Nephron progenitor cell (in vitro differentiated cells): ENCODE results near the gene CEP70.
"Not testable (repeated sequence)": the region's sequence is repeated elsewhere in the genome, so short reads cannot be mapped to it uniquely, and the experiment has no call there.

Experiments used
- DNase-seq: peaks from one replicate; pipeline ENCODE4 v3.0.0; 2021
- H3K27ac Mint-ChIP-seq: 2 replicates; pipeline ENCODE4 v1.8.0; 2021; ENCODE audit warnings: mild to moderate bottlenecking, moderate library complexity, mixed read lengths
- H3K27me3 Mint-ChIP-seq: 2 replicates; pipeline ENCODE4 v1.8.0; 2021; ENCODE audit warnings: mild to moderate bottlenecking, low read depth, mixed read lengths; ENCODE audit not compliant: poor library complexity
- H3K36me3 Mint-ChIP-seq: 2 replicates; pipeline ENCODE4 v1.8.0; 2021; ENCODE audit warnings: low read depth, mixed read lengths
- H3K4me1 Mint-ChIP-seq: 2 replicates; pipeline ENCODE4 v1.8.0; 2021; ENCODE audit warnings: mixed read lengths
- H3K4me3 Mint-ChIP-seq: 2 replicates; pipeline ENCODE4 v1.8.0; 2021; ENCODE audit warnings: mild to moderate bottlenecking, moderate library complexity, mixed read lengths
- H3K9me3 Mint-ChIP-seq: 2 replicates; pipeline ENCODE4 v1.8.0; 2021; ENCODE audit warnings: mild to moderate bottlenecking, moderate library complexity, mixed read lengths
- CTCF ChIP-seq: fragments of 200-600 bp; sonication (generic); IDR thresholded peaks from 2 replicates; pipeline ENCODE4 v1.5.0; 2021; ENCODE audit warnings: antibody characterized with exemption

Gene CEP70

DNA sequence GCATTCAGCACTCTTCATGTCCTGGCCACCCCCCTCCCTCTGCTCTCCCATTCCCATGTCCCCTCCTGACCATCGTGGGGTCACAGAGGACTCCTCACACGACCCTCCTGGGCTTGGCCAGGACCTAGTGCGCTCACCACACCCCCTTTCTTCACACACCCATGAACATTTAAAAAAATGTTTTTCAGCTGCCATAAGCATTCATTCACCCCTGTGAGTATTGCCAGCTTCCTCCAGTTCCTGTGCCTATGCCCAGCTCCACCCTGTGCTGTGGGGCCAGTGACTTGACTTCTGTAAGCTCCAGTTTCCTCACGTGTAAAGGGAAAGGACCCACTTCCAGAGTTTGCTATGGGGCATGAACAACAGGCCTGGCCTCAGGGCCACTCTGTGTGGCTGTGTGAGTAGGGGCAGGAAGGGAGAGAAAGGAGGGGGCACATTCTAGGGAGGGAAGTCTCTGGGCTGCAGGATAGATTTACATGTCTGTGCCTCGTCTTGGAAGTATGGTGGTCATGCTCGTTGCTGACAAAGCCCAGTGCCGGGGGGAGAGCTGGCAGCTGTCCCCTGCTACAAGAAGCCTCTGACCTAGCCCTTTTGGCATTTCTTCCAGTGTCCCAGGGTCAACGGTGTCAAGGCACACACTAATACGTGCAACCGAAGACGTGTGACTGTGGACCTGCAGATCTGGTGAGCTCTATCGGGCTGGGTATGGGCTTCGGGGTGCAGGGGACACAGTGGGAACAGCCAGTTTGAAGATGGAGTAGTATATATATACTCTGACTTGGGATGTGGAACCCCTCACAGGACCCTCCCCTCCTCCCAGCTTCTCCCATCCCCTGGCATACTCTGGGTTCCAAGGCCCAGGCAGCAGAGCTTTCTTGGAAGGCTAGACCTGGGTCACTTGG lies 136.8 kb downstream of the CEP70 start:
- no peak for TF ChIP-seq CTCF

DNA sequence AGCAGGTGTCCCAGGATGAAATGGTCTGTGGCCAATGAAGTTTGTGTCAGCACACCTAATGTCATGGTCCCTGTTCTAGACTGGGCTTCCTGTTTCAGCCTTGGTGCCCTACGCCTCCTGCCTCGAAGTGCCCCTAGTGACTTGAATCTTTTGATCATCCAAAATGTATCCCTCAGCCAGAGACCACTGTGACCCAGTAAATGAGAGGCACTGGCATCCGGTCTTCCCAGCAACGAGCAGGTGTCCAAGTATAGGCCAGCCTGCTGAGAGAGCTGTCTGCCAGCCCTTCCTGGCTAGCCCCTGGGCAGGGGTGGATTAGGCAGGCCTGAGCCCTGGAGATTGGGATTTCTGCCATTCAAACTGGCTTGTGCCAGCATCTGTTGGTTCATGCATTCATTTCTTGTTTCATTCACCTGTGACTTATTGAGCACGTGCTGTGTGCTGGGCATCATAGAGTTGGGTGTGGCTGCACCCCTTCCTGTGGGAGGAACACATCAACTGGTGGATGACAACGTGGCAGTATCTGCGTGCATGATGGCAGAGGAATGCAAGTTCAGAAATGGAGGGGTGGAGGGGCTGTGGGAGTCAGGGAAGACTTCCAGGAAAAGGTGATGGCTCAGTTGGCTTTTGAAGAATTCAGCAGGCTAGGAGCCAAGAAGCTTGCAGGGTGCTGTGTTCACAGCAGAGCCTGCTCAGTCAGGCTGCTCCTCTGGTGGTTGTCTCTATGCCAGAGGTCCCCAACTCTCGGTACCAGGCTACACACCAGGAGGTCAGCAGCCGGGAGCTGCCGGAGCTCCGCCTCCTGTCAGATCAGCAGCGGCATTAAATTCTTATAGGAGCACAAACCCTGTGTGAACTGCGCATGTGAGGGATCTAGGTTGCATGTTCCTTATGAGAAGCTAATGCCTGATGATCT lies 138.0 kb downstream of the CEP70 start:
- no peaks in the 10 kb centered on the region for H3K9me3 Mint-ChIP-seq
- no peak overlapping the region for H3K27ac Mint-ChIP-seq
- H3K27me3 Mint-ChIP-seq, result peaks cover 17% of the 10 kb centered on the region
- no peak for DNase-seq
- H3K4me1 Mint-ChIP-seq, result no peaks in the 10 kb centered on the region
- H3K4me3 Mint-ChIP-seq, result no peak overlapping the region
- no peaks in the 10 kb centered on the region for H3K36me3 Mint-ChIP-seq
- no peak for TF ChIP-seq CTCF

More for the DNA sequence above, 136.8 kb downstream of the CEP70 start:
- Mint-ChIP-seq H3K4me1 (no peaks in the 10 kb centered on the region), H3K4me3 (no peak overlapping the region), H3K9me3 (no peaks in the 10 kb centered on the region), H3K27me3 (peaks cover 21% of the 10 kb centered on the region), H3K36me3 (no peaks in the 10 kb centered on the region), H3K27ac (no peak overlapping the region)
- no peak for DNase-seq

GRCh38 chr3:138453940-138454339 lies 140.1 kb downstream of the CEP70 start:
- not testable (repeated sequence) for H3K4me1 Mint-ChIP-seq, H3K27ac Mint-ChIP-seq, H3K9me3 Mint-ChIP-seq, H3K36me3 Mint-ChIP-seq, H3K4me3 Mint-ChIP-seq, DNase-seq
- H3K27me3 Mint-ChIP-seq, result peaks cover 19% of the 10 kb centered on the region

GRCh38 chr3:138452436-138452835 lies 141.6 kb downstream of the CEP70 start:
- H3K36me3 Mint-ChIP-seq, result no peaks in the 10 kb centered on the region
- no peak for TF ChIP-seq CTCF
- no peak overlapping the region for H3K27ac Mint-ChIP-seq
- H3K9me3 Mint-ChIP-seq, result no peaks in the 10 kb centered on the region
- no peak overlapping the region for H3K4me3 Mint-ChIP-seq
- H3K27me3 Mint-ChIP-seq, result peaks cover 21% of the 10 kb centered on the region
- no peak for DNase-seq
- H3K4me1 Mint-ChIP-seq, result no peaks in the 10 kb centered on the region

DNA sequence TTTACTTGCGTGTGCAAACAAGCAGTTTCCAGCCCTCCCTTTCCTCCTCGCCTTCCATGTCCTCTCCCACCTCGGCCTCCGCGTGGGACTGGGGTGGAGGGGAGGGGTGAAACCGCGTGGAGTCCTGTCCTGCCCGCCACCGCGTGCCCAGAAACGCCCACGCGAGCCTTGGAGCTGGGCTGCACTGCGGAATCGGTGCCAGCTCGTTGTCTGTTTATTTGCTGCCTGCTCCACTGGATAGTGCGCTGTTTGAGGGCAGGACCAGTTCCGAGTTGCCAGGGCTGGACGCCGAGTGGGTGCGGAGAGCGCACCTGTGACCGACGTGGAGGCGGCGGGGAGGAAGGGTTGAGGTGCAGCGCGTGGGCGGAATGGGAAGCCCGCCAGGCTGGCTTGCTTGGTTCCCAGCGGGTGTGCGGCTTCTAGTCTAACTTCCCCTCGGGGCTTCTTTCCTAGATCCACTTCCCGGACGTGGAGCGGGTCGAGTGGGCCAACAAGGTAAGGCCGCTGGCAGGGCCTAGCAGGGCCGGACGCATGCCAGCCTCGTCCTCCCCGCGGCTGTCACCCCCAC lies 142.4 kb downstream of the CEP70 start:
- Mint-ChIP-seq H3K27me3 (peaks cover 23% of the 10 kb centered on the region), H3K4me3 (no peak overlapping the region), H3K27ac (no peak overlapping the region), H3K9me3 (no peaks in the 10 kb centered on the region), H3K4me1 (no peaks in the 10 kb centered on the region), H3K36me3 (no peaks in the 10 kb centered on the region)
- no peak for TF ChIP-seq CTCF
- DNase-seq, result no peak
